Nephron (organoid): ENCODE results near the gene FHL1.

Experiments used
- H3K27ac Mint-ChIP-seq, 3 experiments: 2 replicates each; pipeline ENCODE4 v1.8.0; 2020; ENCODE audit warnings: mixed read lengths in 3 of 3, mild to moderate bottlenecking in 2 of 3, moderate library complexity in 1 of 3
- H3K27me3 Mint-ChIP-seq: 2 replicates; pipeline ENCODE4 v1.8.0; 2021; ENCODE audit warnings: low read depth, mild to moderate bottlenecking, moderate library complexity, mixed read lengths
- H3K36me3 Mint-ChIP-seq: 2 replicates; pipeline ENCODE4 v1.8.0; 2020; ENCODE audit warnings: low read depth, mixed read lengths
- H3K4me1 Mint-ChIP-seq: 2 replicates; pipeline ENCODE4 v1.8.0; 2020; ENCODE audit warnings: mixed read lengths
- H3K4me3 Mint-ChIP-seq, 3 experiments: 2 replicates each; pipeline ENCODE4 v1.8.0; 2020; ENCODE audit warnings: mild to moderate bottlenecking in 3 of 3, mixed read lengths in 3 of 3, moderate library complexity in 2 of 3
- H3K9me3 Mint-ChIP-seq: 2 replicates; pipeline ENCODE4 v1.8.0; 2020; ENCODE audit warnings: mixed read lengths
- CTCF ChIP-seq, 3 experiments: fragments of 200-600 bp; sonication (generic); IDR thresholded peaks; one replicate each; pipeline ENCODE4 v1.5.0; 2021; ENCODE audit warnings: antibody characterized with exemption in 3 of 3; ENCODE audit not compliant: unreplicated experiment in 3 of 3

Gene FHL1

GRCh38 chrX:136192839-136193414 lies 45.6 kb downstream of the FHL1 start:
- Mint-ChIP-seq H3K4me1 (peaks cover 40% of the 10 kb centered on the region), H3K27ac (peak overlapping the region in 2 of 3 experiments; percentile 25 to 45), H3K27me3 (no peaks in the 10 kb centered on the region), H3K9me3 (peaks cover 16% of the 10 kb centered on the region), H3K4me3 (no peak overlapping the region), H3K36me3 (no peaks in the 10 kb centered on the region)
- TF ChIP-seq CTCF (IDR thresholded peaks at IDR 0.05; ENCODE audit: unreplicated experiment in 3 of 3), result no peak

GRCh38 chrX:136193771-136194170 lies 46.4 kb downstream of the FHL1 start:
- H3K27me3 Mint-ChIP-seq, result no peaks in the 10 kb centered on the region
- TF ChIP-seq CTCF (IDR thresholded peaks at IDR 0.05; ENCODE audit: unreplicated experiment in 3 of 3), result no peak
- peak overlapping the region; percentile 3 to 47 (median 13) for H3K27ac Mint-ChIP-seq
- H3K4me3 Mint-ChIP-seq, result no peak overlapping the region
- peaks cover 14% of the 10 kb centered on the region for H3K9me3 Mint-ChIP-seq
- H3K4me1 Mint-ChIP-seq, result peaks cover 40% of the 10 kb centered on the region
- no peaks in the 10 kb centered on the region for H3K36me3 Mint-ChIP-seq

GRCh38 chrX:136194536-136194935 lies 47.2 kb downstream of the FHL1 start:
- no peak overlapping the region for H3K4me3 Mint-ChIP-seq
- H3K27me3 Mint-ChIP-seq, result no peaks in the 10 kb centered on the region
- peaks cover 14% of the 10 kb centered on the region for H3K9me3 Mint-ChIP-seq
- peak overlapping the region; percentile 68 to 78 (median 69) for H3K27ac Mint-ChIP-seq
- H3K4me1 Mint-ChIP-seq, result peaks cover 42% of the 10 kb centered on the region
- H3K36me3 Mint-ChIP-seq, result no peaks in the 10 kb centered on the region
- no peak for TF ChIP-seq CTCF (IDR thresholded peaks at IDR 0.05; ENCODE audit: unreplicated experiment in 3 of 3)

DNA sequence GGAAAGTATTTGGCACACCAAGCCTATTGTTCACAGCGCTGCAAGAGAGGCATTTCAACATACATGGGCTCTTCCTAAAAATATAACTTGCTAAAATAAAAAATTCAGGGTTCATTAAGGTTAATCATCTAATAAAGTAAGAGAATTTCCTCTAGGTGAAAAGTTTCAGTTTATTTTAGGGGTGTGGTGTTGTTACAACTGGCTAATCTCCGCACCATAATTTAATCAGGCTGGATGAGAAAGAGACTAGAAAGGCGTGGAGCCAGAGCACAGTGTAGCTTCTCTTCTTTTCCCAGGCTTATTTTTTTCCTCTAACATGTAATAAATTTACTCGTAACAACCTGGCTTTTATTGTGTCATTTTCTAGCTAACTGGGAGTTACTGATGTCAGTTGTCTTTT lies 47.9 kb downstream of the FHL1 start:
- Mint-ChIP-seq H3K4me1 (peaks cover 44% of the 10 kb centered on the region), H3K27me3 (no peaks in the 10 kb centered on the region), H3K27ac (peak overlapping the region; percentile 68 to 78 (median 69)), H3K9me3 (peaks cover 11% of the 10 kb centered on the region), H3K36me3 (no peaks in the 10 kb centered on the region), H3K4me3 (no peak overlapping the region)
- no peak for TF ChIP-seq CTCF (IDR thresholded peaks at IDR 0.05; ENCODE audit: unreplicated experiment in 3 of 3)

GRCh38 chrX:136196691-136197155 lies 49.4 kb downstream of the FHL1 start:
- H3K27me3 Mint-ChIP-seq, result no peaks in the 10 kb centered on the region
- H3K27ac Mint-ChIP-seq, result peak overlapping the region in 2 of 3 experiments; percentile 27 to 69
- TF ChIP-seq CTCF (IDR thresholded peaks at IDR 0.05; ENCODE audit: unreplicated experiment in 3 of 3), result no peak
- peak overlapping the region in 2 of 3 experiments; percentile 68 to 71 for H3K4me3 Mint-ChIP-seq
- H3K4me1 Mint-ChIP-seq, result peaks cover 54% of the 10 kb centered on the region
- H3K9me3 Mint-ChIP-seq, result peaks cover 9% of the 10 kb centered on the region
- no peaks in the 10 kb centered on the region for H3K36me3 Mint-ChIP-seq

- H3K4me1 Mint-ChIP-seq, result peaks cover 47% of the 10 kb centered on the region
- H3K4me3 Mint-ChIP-seq, result peak overlapping the region in 2 of 3 experiments; percentile 29 to 69
- no peaks in the 10 kb centered on the region for H3K36me3 Mint-ChIP-seq
- H3K27me3 Mint-ChIP-seq, result no peaks in the 10 kb centered on the region
- TF ChIP-seq CTCF (IDR thresholded peaks at IDR 0.05; ENCODE audit: unreplicated experiment in 3 of 3), result no peak
- peaks cover 9% of the 10 kb centered on the region for H3K9me3 Mint-ChIP-seq
- H3K27ac Mint-ChIP-seq, result no peak overlapping the region
Measured at GRCh38 chrX:136198010-136198409, 50.7 kb downstream of the FHL1 start.
